K562 (cell line): ENCODE results near the gene CARD8. TPM values are rescaled to one million over a fixed set of nuclear protein-coding genes. Genes with fewer than 3 reads are reported as not detected.
A peak's percentile ranks its signal among the peaks of the same experiment; 100 is the strongest.

Source experiments
- CBFA2T3 ChIP-seq: fragments of 450-650 bp; IDR thresholded peaks from 2 replicates; pipeline ENCODE4 v1.6.1; 2017
- CCAR2 ChIP-seq: fragments of 200-400 bp; formaldehyde crosslinking; IDR thresholded peaks from 2 replicates; pipeline ENCODE4 v1.6.1; 2017; ENCODE audit warnings: mild to moderate bottlenecking, low read depth, low read length
- DACH1 ChIP-seq: fragments of 450-650 bp; IDR thresholded peaks from 2 replicates; pipeline ENCODE4 v1.6.1; 2018; ENCODE audit not compliant: partially characterized antibody
- DLX4 ChIP-seq: fragments of 250-450 bp; sonication (Bioruptor Pico); IDR thresholded peaks from 2 replicates; pipeline ENCODE4 v1.6.1; 2021; ENCODE audit warnings: mild to moderate bottlenecking
- GTF2F1 ChIP-seq: IDR thresholded peaks from 2 replicates; pipeline ENCODE4 v1.6.1; 2011; ENCODE audit warnings: low read depth, low read length, improper control_type of control experiment
- HDAC6 ChIP-seq: IDR thresholded peaks from 2 replicates; pipeline ENCODE4 v1.6.1; 2012; ENCODE audit warnings: low read depth, mild to moderate bottlenecking, control low read depth, inconsistent platforms, low read length, moderate library complexity
- HOMEZ ChIP-seq: fragments of 250-450 bp; sonication (Bioruptor Pico); IDR thresholded peaks from 2 replicates; pipeline ENCODE4 v1.4.0; 2020; ENCODE audit warnings: mild to moderate bottlenecking, moderate library complexity
- MNT ChIP-seq, 2 experiments: fragments of 450-650 bp; conservative IDR thresholded peaks; 2 replicates each; pipeline ENCODE4 v1.6.1; 2017; ENCODE audit warnings: mild to moderate bottlenecking in 2 of 2, moderate library complexity in 2 of 2
- NR2C1 ChIP-seq, 2 experiments: fragments of 450-650 bp; IDR thresholded peaks; 2 replicates each; pipeline ENCODE4 v1.6.1; 2017; ENCODE audit warnings: mild to moderate bottlenecking in 2 of 2, antibody characterized with exemption in 1 of 2, inconsistent platforms in 1 of 2, missing compliant biosample characterization in 1 of 2, missing genetic modification characterization in 1 of 2
- NR2C2 ChIP-seq, 2 experiments: fragments of 200-800 bp in 1 of 2; sonication (Bioruptor generic) in 1 of 2; sonication (generic) in 1 of 2; formaldehyde crosslinking in 1 of 2; IDR thresholded peaks; 2 replicates each; pipeline versions ENCODE4 v1.6.1 to v1.8.0; 2016 to 2022; ENCODE audit warnings: mild to moderate bottlenecking in 1 of 2, missing compliant biosample characterization in 1 of 2, missing genetic modification characterization in 1 of 2, missing genetic modification reagents in 1 of 2
- PRDM10 ChIP-seq: fragments of 450-650 bp; IDR thresholded peaks from 2 replicates; pipeline ENCODE4 v1.6.1; 2018; ENCODE audit not compliant: partially characterized antibody
- RAD21 ChIP-seq, 2 experiments: fragments of 250-450 bp in 1 of 2; fragments of 450-650 bp in 1 of 2; sonication (Bioruptor Pico) in 1 of 2; formaldehyde crosslinking in 1 of 2; IDR thresholded peaks in 1 of 2; conservative IDR thresholded peaks in 1 of 2; 2 replicates each; pipeline versions ENCODE4 v1.4.0 to v1.8.0; 2020 to 2022; ENCODE audit warnings: mild to moderate bottlenecking in 2 of 2, moderate library complexity in 1 of 2
- RBFOX2 ChIP-seq: fragments of 200-400 bp; formaldehyde crosslinking; IDR thresholded peaks from 2 replicates; pipeline ENCODE4 v1.6.1; 2017; ENCODE audit warnings: low read depth, mild to moderate bottlenecking, low read length, moderate library complexity
- RHOXF2B ChIP-seq: fragments of 250-450 bp; sonication (Bioruptor Pico); conservative IDR thresholded peaks from 2 replicates; pipeline ENCODE4 v1.5.1; 2021
- SMAD1 ChIP-seq: fragments of 150-350 bp; IDR thresholded peaks from 2 replicates; pipeline ENCODE4 v1.6.1; 2014; ENCODE audit warnings: low read length, low read depth; ENCODE audit not compliant: partially characterized antibody
- TOE1 ChIP-seq, 2 experiments: fragments of 450-650 bp in 1 of 2; sonication (generic) in 1 of 2; formaldehyde crosslinking in 1 of 2; IDR thresholded peaks; 2 replicates each; pipeline versions ENCODE4 v1.7.1 to v1.8.0; 2016 to 2022; ENCODE audit warnings: borderline replicate concordance in 2 of 2, mild to moderate bottlenecking in 2 of 2, antibody characterized with exemption in 1 of 2, inconsistent platforms in 1 of 2, low read depth in 1 of 2, missing genetic modification reagents in 1 of 2, moderate library complexity in 1 of 2
- ZNF197 ChIP-seq: fragments of 200-800 bp; sonication (Bioruptor generic); IDR thresholded peaks from 2 replicates; pipeline ENCODE4 v1.6.1; 2016; ENCODE audit warnings: low read depth, missing genetic modification characterization, missing compliant biosample characterization
- ZNF224 ChIP-seq: sonication (generic); formaldehyde crosslinking; IDR thresholded peaks from 2 replicates; pipeline ENCODE4 v1.8.0; 2022; ENCODE audit warnings: mild to moderate bottlenecking, missing genetic modification reagents
- ZNF24 ChIP-seq: fragments of 450-650 bp; IDR thresholded peaks from 2 replicates; pipeline ENCODE4 v1.6.1; 2016
- ZNF583 ChIP-seq: fragments of 250-450 bp; sonication (Bioruptor Pico); IDR thresholded peaks from 2 replicates; pipeline ENCODE4 v1.4.0; 2020
- ZSCAN29 ChIP-seq: fragments of 450-650 bp; IDR thresholded peaks from 2 replicates; pipeline ENCODE4 v1.6.1; 2017
- polyA plus RNA-seq, 8 experiments: library from polyadenylated mRNA; depleted of rRNA in 4 of 8; stranded (reverse) in 5 of 8; unstranded in 3 of 8; fragments of >200 nt; fragmentation: Nextera tagmentation in 2 of 8; fragmentation: Illumina TruSeq in 1 of 8; extraction: Ambion mirVana in 2 of 8; extraction: Trizol in 1 of 8; gene quantifications; 2 replicates each; pipeline versions ENCODE4 v1.2.1 to v1.2.3, GENCODE V29; 2011 to 2014; ENCODE audit warnings: inconsistent platforms in 1 of 8, missing spikeins in 1 of 8
- total RNA-seq, 7 experiments: library from RNA; depleted of rRNA in 6 of 7; stranded (reverse); fragments of >200 nt in 6 of 7; fragmentation: Illumina TruSeq in 2 of 7; extraction: Trizol in 2 of 7; gene quantifications; 2 replicates each; pipeline versions ENCODE4 v1.2.1 to v1.2.3, GENCODE V29; 2011 to 2021; ENCODE audit warnings: low replicate concordance in 1 of 7

The CARD8 gene
- total and polyA plus RNA-seq, 9 of the 15 experiments (the other 6 are each of a cell fraction or from before 2014, with no cell fraction given) = 11.5 to 26.4 (median 20.8) TPM

GRCh38 chr19:48203222-48203793 is 52.4 kb downstream of the CARD8 start (continued):
- TF ChIP-seq DLX4 (CRISPR knock-in tag) (no peak), NR2C1 (IDR thresholded peaks at IDR 0.05) (peak; percentile 55; the same call in 1 of the 2 replicates), NR2C1 (tag; IDR thresholded peaks at IDR 0.05) (no peak), CBFA2T3 (no peak), ZNF583 (CRISPR knock-in tag) (no peak), RBFOX2 (no peak), ZNF197 (no peak), ZNF224 (no peak), ZNF24 (no peak), HDAC6 (no peak), TOE1 (IDR thresholded peaks at IDR 0.05; ENCODE audit: borderline replicate concordance) (peak; percentile 82), TOE1 (CRISPR knock-in tag; IDR thresholded peaks at IDR 0.05; ENCODE audit: borderline replicate concordance, low read depth) (no peak), RAD21 (CRISPR knock-in tag; conservative IDR thresholded peaks at IDR 0.05 in 1 of 2, IDR thresholded peaks at IDR 0.05 in 1 of 2) (peak in 1 of 2 experiments; percentile 4; a peak in 1 of 4 replicates), MNT (conservative IDR thresholded peaks at IDR 0.05) (peak; percentile 64 to 68), ZSCAN29 (no peak), DACH1 (peak; percentile 5), RHOXF2B (CRISPR knock-in tag) (no peak), HOMEZ (CRISPR knock-in tag) (no peak), GTF2F1 (no peak), NR2C2 (CRISPR knock-in tag; IDR thresholded peaks at IDR 0.05) (no peak), NR2C2 (tag; IDR thresholded peaks at IDR 0.05) (peak; percentile 52; the same call in 1 of the 2 replicates), SMAD1 (no peak), PRDM10 (no peak), CCAR2 (no peak)
